IMR-90 (cell line): ENCODE measurements around the gene DPYSL5. TPM values are rescaled to one million over a fixed set of nuclear protein-coding genes. Genes with fewer than 3 reads are reported as not detected.

Experiments used
- ATAC-seq: fragments of 200-7000 bp; cut with Tn5 transposase; 2 replicates; pipeline ENCODE4 v1.9.1; 2020; ENCODE audit warnings: low read depth, mild to moderate bottlenecking, moderate library complexity
- BruUV-seq: library from RNA; stranded (reverse); fragments of 400-500 nt; replicated peaks from 2 replicates; lab custom pipeline; 2021; lab: Mats Ljungman, UMichigan
- CTCF ChIA-PET: fragments of 300-600 bp; formaldehyde crosslinking; extraction: SDS; loops from one replicate; lab custom pipeline; 2021; ENCODE audit warnings: antibody characterized with exemption; lab: Yijun Ruan, JAX
- POLR2A ChIA-PET: fragments of 300-600 bp; sonication (Branson Sonifier 250); formaldehyde crosslinking; loops from one replicate; lab custom pipeline; 2022; ENCODE audit warnings: antibody characterized with exemption; ENCODE audit not compliant: unreplicated experiment; lab: Charles Lee
- DNase-seq: peaks from one replicate; pipeline ENCODE4 v3.0.0; 2013
- H2AFZ ChIP-seq: replicated peaks from 2 replicates; pipeline ENCODE3; 2013; ENCODE audit warnings: low read length, mild to moderate bottlenecking; ENCODE audit not compliant: poor library complexity
- H2AK5ac ChIP-seq: 2 replicates; pipeline ENCODE4 v1.6.1; 2013; ENCODE audit warnings: low read depth, low read length, inconsistent platforms
- H2AK9ac ChIP-seq: replicated peaks from 2 replicates; pipeline ENCODE3; 2013; ENCODE audit warnings: mild to moderate bottlenecking, low read depth, low read length, moderate library complexity; ENCODE audit not compliant: poor library complexity
- H2BK120ac ChIP-seq: 2 replicates; pipeline ENCODE4 v1.6.1; 2013; ENCODE audit warnings: low read depth, low read length, inconsistent platforms
- H2BK15ac ChIP-seq: 3 replicates; pipeline ENCODE4 v1.6.1; 2013; ENCODE audit warnings: low read depth, low read length, inconsistent platforms
- H2BK20ac ChIP-seq: 2 replicates; pipeline ENCODE4 v1.6.1; 2013; ENCODE audit warnings: low read depth, mild to moderate bottlenecking, inconsistent platforms, low read length, moderate library complexity
- H2BK5ac ChIP-seq: 2 replicates; pipeline ENCODE4 v1.6.1; 2013; ENCODE audit warnings: mild to moderate bottlenecking, low read depth, low read length, inconsistent platforms; ENCODE audit not compliant: poor library complexity, severe bottlenecking
- H3K14ac ChIP-seq: replicated peaks from 2 replicates; pipeline ENCODE4 v1.6.1; 2013; ENCODE audit warnings: low read depth, low read length, inconsistent platforms
- H3K18ac ChIP-seq: 2 replicates; pipeline ENCODE4 v1.6.1; 2013; ENCODE audit warnings: low read depth, low read length, control low read depth
- H3K23ac ChIP-seq: 2 replicates; pipeline ENCODE4 v1.6.1; 2013; ENCODE audit warnings: low read depth, low read length, inconsistent platforms
- H3K27ac ChIP-seq: 2 replicates; pipeline ENCODE4 v1.5.1; 2013; ENCODE audit warnings: mild to moderate bottlenecking, control low read depth, low read length; ENCODE audit not compliant: insufficient read depth
- H3K27me3 ChIP-seq: 2 replicates; pipeline ENCODE4 v1.6.1; 2013; ENCODE audit warnings: low read length; ENCODE audit not compliant: control insufficient read depth, insufficient read depth
- H3K36me3 ChIP-seq: 2 replicates; pipeline ENCODE4 v1.6.1; 2013; ENCODE audit warnings: low read length, mixed read lengths; ENCODE audit not compliant: control insufficient read depth, insufficient read depth
- H3K4ac ChIP-seq: 2 replicates; pipeline ENCODE4 v1.6.1; 2013; ENCODE audit warnings: low read depth, low read length, inconsistent platforms
- H3K4me1 ChIP-seq: 2 replicates; pipeline ENCODE4 v1.6.1; 2013; ENCODE audit warnings: low read length, mixed read lengths; ENCODE audit not compliant: control insufficient read depth, insufficient read depth
- H3K4me2 ChIP-seq: 2 replicates; pipeline ENCODE4 v1.6.1; 2013; ENCODE audit warnings: low read depth, mild to moderate bottlenecking, control low read depth, low read length, moderate library complexity
- H3K4me3 ChIP-seq: 2 replicates; pipeline ENCODE4 v1.5.1; 2013; ENCODE audit warnings: low read depth, mild to moderate bottlenecking, control low read depth, low read length, moderate library complexity; ENCODE audit not compliant: insufficient read depth
- H3K56ac ChIP-seq: 2 replicates; pipeline ENCODE4 v1.6.1; 2013; ENCODE audit warnings: low read length, inconsistent platforms; ENCODE audit not compliant: insufficient read depth; ENCODE audit errors: extremely low read depth
- H3K79me1 ChIP-seq, 2 experiments: 2 replicates each; pipeline ENCODE4 v1.6.1; 2013; ENCODE audit warnings: low read length in 2 of 2, inconsistent platforms in 1 of 2, low read depth in 1 of 2
- H3K9ac ChIP-seq: 2 replicates; pipeline ENCODE4 v1.6.1; 2013; ENCODE audit warnings: low read depth, low read length, control low read depth
- H3K9me1 ChIP-seq: 2 replicates; pipeline ENCODE4 v1.6.1; 2013; ENCODE audit warnings: low read length, inconsistent platforms; ENCODE audit not compliant: insufficient read depth
- H3K9me3 ChIP-seq: 2 replicates; pipeline ENCODE4 v1.6.1; 2013; ENCODE audit warnings: low read length; ENCODE audit not compliant: control insufficient read depth, insufficient read depth
- H4K20me1 ChIP-seq: 2 replicates; pipeline ENCODE4 v1.6.1; 2013; ENCODE audit warnings: low read length, inconsistent platforms; ENCODE audit not compliant: insufficient read depth
- H4K5ac ChIP-seq: 2 replicates; pipeline ENCODE4 v1.6.1; 2013; ENCODE audit warnings: mild to moderate bottlenecking, low read depth, low read length, control low read depth
- H4K8ac ChIP-seq, 2 experiments: 2 replicates each; pipeline ENCODE4 v1.6.1; 2013; ENCODE audit warnings: low read depth in 2 of 2, low read length in 2 of 2, control low read depth in 1 of 2, inconsistent platforms in 1 of 2
- H4K91ac ChIP-seq: 2 replicates; pipeline ENCODE4 v1.6.1; 2013; ENCODE audit warnings: low read depth, low read length, inconsistent platforms; ENCODE audit not compliant: insufficient read depth
- BHLHE40 ChIP-seq: fragments of 150-350 bp; IDR thresholded peaks from 2 replicates; pipeline ENCODE4 v1.6.1; 2016; ENCODE audit warnings: mild to moderate bottlenecking, low read depth, low read length
- CEBPB ChIP-seq: IDR thresholded peaks from 2 replicates; pipeline ENCODE4 v1.6.1; 2012; ENCODE audit warnings: low read depth, low read length, improper control_type of control experiment
- CHD1 ChIP-seq: IDR thresholded peaks from 2 replicates; pipeline ENCODE4 v1.6.1; 2012; ENCODE audit warnings: low read depth, low read length, improper control_type of control experiment
- CTCF ChIP-seq: conservative IDR thresholded peaks from 2 replicates; pipeline ENCODE4 v1.5.1; 2012; ENCODE audit warnings: mild to moderate bottlenecking, low read depth, low read length, improper control_type of control experiment
- FOS ChIP-seq: fragments of 150-350 bp; IDR thresholded peaks from 2 replicates; pipeline ENCODE4 v1.6.1; 2016; ENCODE audit warnings: low read depth, low read length
- MAFK ChIP-seq: IDR thresholded peaks from 2 replicates; pipeline ENCODE4 v1.6.1; 2012; ENCODE audit warnings: low read depth, low read length, improper control_type of control experiment
- MAZ ChIP-seq: IDR thresholded peaks from 2 replicates; pipeline ENCODE4 v1.6.1; 2012; ENCODE audit warnings: low read depth, mild to moderate bottlenecking, low read length, improper control_type of control experiment, moderate library complexity, borderline replicate concordance
- MXI1 ChIP-seq: IDR thresholded peaks from 2 replicates; pipeline ENCODE4 v1.6.1; 2012; ENCODE audit warnings: low read depth, mild to moderate bottlenecking, low read length, moderate library complexity, borderline replicate concordance
- NFE2L2 ChIP-seq: fragments of 150-350 bp; IDR thresholded peaks from 2 replicates; pipeline ENCODE4 v1.6.1; 2016; ENCODE audit warnings: low read depth, mild to moderate bottlenecking, low read length
- POLR2A ChIP-seq: IDR thresholded peaks from 2 replicates; pipeline ENCODE4 v1.6.1; 2012; ENCODE audit warnings: mild to moderate bottlenecking, low read depth, low read length
- RAD21 ChIP-seq: IDR thresholded peaks from 2 replicates; pipeline ENCODE4 v1.6.1; 2012; ENCODE audit warnings: low read length, improper control_type of control experiment
- RCOR1 ChIP-seq: IDR thresholded peaks from 2 replicates; pipeline ENCODE4 v1.6.1; 2012; ENCODE audit warnings: mild to moderate bottlenecking, low read length, improper control_type of control experiment; ENCODE audit not compliant: insufficient replicate concordance
- RFX5 ChIP-seq: IDR thresholded peaks from 2 replicates; pipeline ENCODE4 v1.8.0; 2012; ENCODE audit warnings: low read depth, mild to moderate bottlenecking, low read length, moderate library complexity
- SMC3 ChIP-seq: fragments of 150-350 bp; IDR thresholded peaks from 2 replicates; pipeline ENCODE4 v1.6.1; 2016; ENCODE audit warnings: low read depth, mild to moderate bottlenecking, antibody characterized with exemption, low read length, moderate library complexity
- USF2 ChIP-seq: fragments of 150-350 bp; IDR thresholded peaks from 2 replicates; pipeline ENCODE4 v1.6.1; 2017; ENCODE audit warnings: mild to moderate bottlenecking, antibody characterized with exemption, low read length, low read depth
- WGBS, 2 experiments: methylation state at CpG; one replicate each; pipeline versions ENCODE4 v1.1.5 to v1.1.7; 2013; ENCODE audit warnings: missing lambda C conversion rate in 2 of 2; ENCODE audit not compliant: insufficient read length in 1 of 2; ENCODE audit errors: extremely low coverage in 2 of 2; 5-methylcytosine and 5-hydroxymethylcytosine counted together
- dilution Hi-C: fragments of 300-500 bp; cut with HindIII; formaldehyde crosslinking; loops from one replicate; pipeline ENCODE4 v1.14.3; 2018; ENCODE audit warnings: low sequenced_read_pairs; ENCODE audit not compliant: unreplicated experiment
- in situ Hi-C: fragments of 300-500 bp; cut with MboI; formaldehyde crosslinking; loops from 3 replicates; pipeline ENCODE4 v1.14.3; 2019; ENCODE audit warnings: low sequenced_read_pairs, inconsistent platforms, mixed read lengths
- intact Hi-C: fragments of 100-400 bp; cut with micrococcal nuclease; formaldehyde crosslinking; loops from 2 replicates; pipeline ENCODE4 v1.10.0; 2022
- polyA plus RNA-seq, 3 experiments: library from polyadenylated mRNA; depleted of rRNA; stranded (reverse); fragments of >200 nt; gene quantifications; 2 replicates each; pipeline ENCODE4 v1.2.3, GENCODE V29; 2012; ENCODE audit warnings: low replicate concordance in 1 of 3
- total RNA-seq: library from RNA; depleted of rRNA; stranded (reverse); fragments of >200 nt; gene quantifications from 2 replicates; pipeline ENCODE4 v1.2.3, GENCODE V29; 2012
- TF ChIP-seq, protein P1 (sequence below): fragments of 150-350 bp; IDR thresholded peaks from 2 replicates; pipeline ENCODE4 v1.6.1; 2016; ENCODE audit warnings: low read depth, mild to moderate bottlenecking, low read length, moderate library complexity, borderline replicate concordance

The DPYSL5 gene
- total and polyA plus RNA-seq, 2 of the 4 experiments (the other 2 are of a cell fraction) = not detected

DNA sequence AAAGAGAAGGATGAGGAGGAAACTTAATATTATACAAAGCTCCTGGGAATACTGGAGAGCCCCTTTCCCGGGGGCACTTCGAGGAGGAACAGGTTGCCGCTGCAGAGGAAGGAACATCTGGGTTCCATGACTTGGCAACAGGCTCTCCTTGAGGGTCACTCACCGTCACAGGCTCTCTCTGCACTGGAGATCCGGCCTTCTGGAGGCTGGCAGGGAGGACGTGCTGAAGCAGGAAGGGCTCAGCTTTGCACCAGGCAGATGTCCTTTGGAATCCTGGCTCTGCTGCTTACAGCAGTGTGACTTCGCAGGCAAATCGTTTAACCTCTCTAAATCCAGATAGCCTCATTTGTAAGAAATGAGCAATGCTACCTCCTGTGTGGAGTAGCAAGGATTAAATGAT is 2.9 kb upstream of the DPYSL5 start:
- H2BK120ac ChIP-seq = no peak overlapping the region
- H3K27me3 ChIP-seq = peaks cover 76% of the 10 kb centered on the region
- in situ Hi-C loops = no loop called here

More for the DNA sequence above, 2.9 kb upstream of the DPYSL5 start:
- Histone ChIP-seq H3K4ac (no peak overlapping the region), H3K9ac (no peak overlapping the region), H3K14ac (no peak overlapping the region), H2AK5ac (no peak overlapping the region), H3K23ac (no peak overlapping the region), H3K18ac (no peak overlapping the region), H2BK20ac (no peak overlapping the region), H4K5ac (no peak overlapping the region), H4K8ac (no peak overlapping the region), H3K4me3 (no peak overlapping the region), H3K56ac (no peak overlapping the region), H3K79me1 (no peaks in the 10 kb centered on the region), H3K36me3 (no peaks in the 10 kb centered on the region), H3K4me2 (no peak overlapping the region), H2BK5ac (no peak overlapping the region), H3K4me1 (no peaks in the 10 kb centered on the region), H3K27ac (no peak overlapping the region), H3K9me3 (no peaks in the 10 kb centered on the region), H4K20me1 (no peaks in the 10 kb centered on the region), H3K9me1 (no peaks in the 10 kb centered on the region), H4K91ac (no peak overlapping the region), H2BK15ac (no peak overlapping the region), H2AK9ac (no peak overlapping the region), H2AFZ (no peak overlapping the region)
- no TSS peak for BruUV-seq
- TF ChIP-seq MAZ (no peak), POLR2A (no peak), MXI1 (no peak), CEBPB (no peak), RCOR1 (no peak), BHLHE40 (no peak), NFE2L2 (no peak), CHD1 (no peak), RFX5 (no peak), USF2 (no peak), CTCF (no peak), FOS (no peak), RAD21 (no peak), MAFK (no peak), SMC3 (no peak)
- TF ChIP-seq, protein P1, sequence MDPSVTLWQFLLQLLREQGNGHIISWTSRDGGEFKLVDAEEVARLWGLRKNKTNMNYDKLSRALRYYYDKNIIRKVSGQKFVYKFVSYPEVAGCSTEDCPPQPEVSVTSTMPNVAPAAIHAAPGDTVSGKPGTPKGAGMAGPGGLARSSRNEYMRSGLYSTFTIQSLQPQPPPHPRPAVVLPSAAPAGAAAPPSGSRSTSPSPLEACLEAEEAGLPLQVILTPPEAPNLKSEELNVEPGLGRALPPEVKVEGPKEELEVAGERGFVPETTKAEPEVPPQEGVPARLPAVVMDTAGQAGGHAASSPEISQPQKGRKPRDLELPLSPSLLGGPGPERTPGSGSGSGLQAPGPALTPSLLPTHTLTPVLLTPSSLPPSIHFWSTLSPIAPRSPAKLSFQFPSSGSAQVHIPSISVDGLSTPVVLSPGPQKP = no peak
- WGBS, 2 experiments = 20% methylated on average over 1 of the region's 8 CpGs; no CpG with 5 or more reads in 1 of the 2 experiments
- CTCF ChIA-PET = interaction anchor here (0.8 to 2.4 kb wide), 3 partner anchors 89 to 192 kb away, joined by 3 to 47 read pairs (median 3); no protein-coding TSS in a partner anchor
- dilution Hi-C loops (no loop called here), intact Hi-C loops (loop anchor here (5.0 kb wide), 1 partner anchor 242 kb away; the partner anchor contains the start of gene KHK)
- ATAC-seq (no peak), DNase-seq (no peak)
- POLR2A ChIA-PET = no interaction called here
